ENCODE measurements around the gene MAP4K2. TPM values are rescaled to one million over a fixed set of nuclear protein-coding genes. Genes with fewer than 3 reads are reported as not detected.

Gene MAP4K2
- total and polyA plus RNA-seq, 2 donors from 2014 or later: 12.5 to 15.4 TPM

- no peak within 1 kb of the TSS for H3K4me3 ChIP-seq (ENCODE audit: low read length in 3 of 3)
Measured at GRCh38 chr11:64759722-64760719, 43.0 kb downstream of the MAP4K2 start, which contains the start of gene PYGM. Gene PYGM, minus strand, starts transcription at chr11:64759974. Its CDS starts 76 bp downstream, at chr11:64759898.

GRCh38 chr11:64759131-64759721 is 43.8 kb downstream of the MAP4K2 start:
- Histone ChIP-seq H3K4me3 (ENCODE audit: low read length in 3 of 3) (no peak overlapping the region), H3K9ac (ENCODE audit: low read length in 3 of 3) (no peak overlapping the region), H3K9me3 (ENCODE audit: control insufficient read depth in 2 of 3, insufficient read depth in 1 of 3, low read length in 3 of 3) (no peaks in the 10 kb centered on the region), H3K27ac (ENCODE audit: low read depth in 2 of 2, low read length in 2 of 2) (no peak overlapping the region), H3K27me3 (ENCODE audit: control insufficient read depth, insufficient read depth, low read length) (no peaks in the 10 kb centered on the region), H3K4me1 (ENCODE audit: control insufficient read depth in 2 of 3, insufficient read depth in 2 of 3, low read depth in 1 of 3, low read length in 3 of 3) (peaks cover 3 to 39% (median 30%) of the 10 kb centered on the region in 3 donors), H3K36me3 (ENCODE audit: control insufficient read depth in 2 of 3, insufficient read depth in 3 of 3, low read length in 3 of 3) (peaks cover 0 to 10% (median 5%) of the 10 kb centered on the region in 3 donors)
- FAIRE-seq (no peak), DNase-seq (peak in 4 of 5 donors; percentile 53 to 83 (median 68))
- TF ChIP-seq CTCF (IDR thresholded peaks at IDR 0.05; ENCODE audit: borderline replicate concordance, extremely low read depth, insufficient read depth): no peak
- intact Hi-C loops (cut with DNase I): no loop called here

More at GRCh38 chr11:64759722-64760719, 43.0 kb downstream of the MAP4K2 start, which contains the start of gene PYGM:
- no peak within 1 kb of the TSS for H3K27ac ChIP-seq (ENCODE audit: low read depth in 2 of 2, low read length in 2 of 2)
- H3K9ac ChIP-seq (ENCODE audit: low read length in 3 of 3): no peak within 1 kb of the TSS
- no peak for FAIRE-seq
- no peaks in the 10 kb centered on the region for H3K27me3 ChIP-seq (ENCODE audit: control insufficient read depth, insufficient read depth, low read length)
- H3K36me3 ChIP-seq (ENCODE audit: control insufficient read depth in 2 of 3, insufficient read depth in 3 of 3, low read length in 3 of 3): peaks cover 3 to 18% (median 11%) of the 10 kb centered on the region in 3 donors
- peak; percentile 65 to 96 (median 82) for DNase-seq
- no peak for TF ChIP-seq CTCF (IDR thresholded peaks at IDR 0.05; ENCODE audit: borderline replicate concordance, extremely low read depth, insufficient read depth)
- H3K4me1 ChIP-seq (ENCODE audit: control insufficient read depth in 2 of 3, insufficient read depth in 2 of 3, low read depth in 1 of 3, low read length in 3 of 3): peaks cover 3 to 46% (median 30%) of the 10 kb centered on the region in 3 donors
- no peaks in the 10 kb centered on the region for H3K9me3 ChIP-seq (ENCODE audit: control insufficient read depth in 2 of 3, insufficient read depth in 1 of 3, low read length in 3 of 3)
- intact Hi-C loops (cut with DNase I): no loop called here

- H3K27me3 ChIP-seq (ENCODE audit: control insufficient read depth, insufficient read depth, low read length): no peaks in the 10 kb centered on the region
- H3K27ac ChIP-seq (ENCODE audit: low read depth in 2 of 2, low read length in 2 of 2): no peak overlapping the region
- TF ChIP-seq CTCF (IDR thresholded peaks at IDR 0.05; ENCODE audit: borderline replicate concordance, extremely low read depth, insufficient read depth): no peak
- peak in 2 of 5 donors; percentile 52 to 64 for DNase-seq
- H3K4me1 ChIP-seq (ENCODE audit: control insufficient read depth in 2 of 3, insufficient read depth in 2 of 3, low read depth in 1 of 3, low read length in 3 of 3): peaks cover 3 to 32% (median 25%) of the 10 kb centered on the region in 3 donors
- H3K36me3 ChIP-seq (ENCODE audit: control insufficient read depth in 2 of 3, insufficient read depth in 3 of 3, low read length in 3 of 3): peaks cover 0 to 4% (median 2%) of the 10 kb centered on the region in 3 donors
- intact Hi-C loops (cut with DNase I): no loop called here
- H3K4me3 ChIP-seq (ENCODE audit: low read length in 3 of 3): no peak overlapping the region
- no peaks in the 10 kb centered on the region for H3K9me3 ChIP-seq (ENCODE audit: control insufficient read depth in 2 of 3, insufficient read depth in 1 of 3, low read length in 3 of 3)
- no peak overlapping the region for H3K9ac ChIP-seq (ENCODE audit: low read length in 3 of 3)
- no peak for FAIRE-seq
Measured at GRCh38 chr11:64758330-64759079, 44.5 kb downstream of the MAP4K2 start.

Data from kidney (tissue), 14 donors.